Measurements from ENCODE around the gene DISC1.
"Not testable (repeated sequence)": the region's sequence is repeated elsewhere in the genome, so short reads cannot be mapped to it uniquely, and the experiment has no call there.

Gene DISC1

DNA sequence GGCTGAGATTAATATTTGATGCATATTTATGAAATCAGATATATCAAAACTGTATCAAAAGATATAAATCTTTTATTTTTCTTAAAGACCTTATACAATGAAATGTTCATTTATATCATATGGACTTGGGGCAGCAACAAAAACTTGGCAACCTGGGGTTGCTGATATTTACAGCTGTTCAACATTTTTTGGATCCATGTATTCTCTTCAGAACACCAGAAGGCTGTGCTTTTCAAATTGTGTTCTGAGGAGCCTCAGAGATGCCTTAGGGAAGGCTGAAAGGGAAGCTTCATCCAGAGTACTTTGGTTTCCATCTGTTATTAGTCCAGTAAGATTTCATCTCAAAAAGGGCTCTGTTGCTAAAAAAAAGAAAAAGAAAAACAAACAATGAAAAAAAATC is 94.8 kb downstream of the DISC1 start:
- FAIRE-seq: no peak
- no peak for TF ChIP-seq POLR2A (IDR thresholded peaks at IDR 0.05; ENCODE audit: low read depth, low read length)
- DNase-seq (ENCODE audit: insufficient read length, low spot score): no peak

DNA sequence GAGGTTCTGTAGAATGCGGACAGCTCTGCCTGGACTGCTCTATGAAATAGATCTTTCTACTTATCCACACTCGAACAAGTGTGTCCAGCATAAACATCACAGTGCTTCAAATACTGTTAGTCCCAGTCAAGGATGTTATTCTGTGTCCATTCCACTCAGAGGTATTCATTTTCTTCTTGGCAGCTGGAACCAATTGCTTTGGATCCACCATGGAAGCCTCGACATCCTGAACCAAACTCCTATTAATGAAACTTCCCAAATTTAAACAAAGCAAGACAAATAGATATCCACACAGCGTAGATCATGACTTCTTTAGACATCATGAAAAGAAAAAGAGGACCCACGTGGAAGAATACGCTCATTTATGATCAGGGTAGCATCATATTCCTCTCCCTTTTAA is 95.8 kb downstream of the DISC1 start:
- TF ChIP-seq POLR2A (IDR thresholded peaks at IDR 0.05; ENCODE audit: low read depth, low read length): no peak
- FAIRE-seq (no peak), DNase-seq (ENCODE audit: insufficient read length, low spot score) (no peak)

DNA sequence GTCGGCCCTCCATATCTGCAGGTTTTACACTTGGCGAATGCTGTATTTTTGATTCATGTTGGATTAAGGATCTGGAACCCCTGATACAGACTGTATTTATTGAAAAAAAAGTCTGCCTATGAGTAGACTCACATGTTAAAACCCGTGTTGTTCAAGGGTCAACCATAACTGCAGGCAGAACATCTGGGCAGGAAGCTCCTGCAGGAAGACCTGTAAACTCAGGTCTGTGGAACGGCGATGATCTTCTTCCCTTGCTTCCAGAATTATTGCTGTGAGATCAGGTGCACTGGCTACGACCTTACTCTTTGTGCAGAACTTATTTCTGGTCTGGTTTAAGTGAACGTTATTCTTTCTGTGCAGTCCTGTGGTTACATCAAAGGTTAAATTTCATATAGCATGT is 96.6 kb downstream of the DISC1 start:
- no peak for TF ChIP-seq POLR2A (IDR thresholded peaks at IDR 0.05; ENCODE audit: low read depth, low read length)
- DNase-seq (ENCODE audit: insufficient read length, low spot score): no peak

DNA sequence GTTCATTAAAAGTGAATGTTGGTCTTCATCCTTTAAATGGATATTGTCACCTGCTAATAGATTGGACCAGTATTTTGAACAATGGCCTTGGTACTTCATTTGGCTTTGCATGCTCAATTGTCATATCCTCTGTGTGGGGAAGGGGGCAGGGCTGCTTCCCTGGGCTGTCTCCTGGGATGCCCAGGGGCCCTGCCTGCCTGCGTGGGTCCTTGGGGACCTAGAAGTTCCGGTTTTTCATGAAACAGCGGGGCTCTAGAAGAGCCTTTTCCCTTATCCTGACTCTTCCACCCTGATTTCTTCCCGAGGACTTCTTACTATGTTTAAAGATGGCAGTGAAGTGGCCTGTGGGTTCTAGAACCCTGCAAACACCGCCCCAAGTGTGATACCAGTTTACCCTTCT is 97.5 kb downstream of the DISC1 start:
- DNase-seq (ENCODE audit: insufficient read length, low spot score): no peak
- TF ChIP-seq POLR2A (IDR thresholded peaks at IDR 0.05; ENCODE audit: low read depth, low read length): no peak
- FAIRE-seq: no peak

More for the DNA sequence above, 96.6 kb downstream of the DISC1 start:
- no peak for FAIRE-seq

DNA sequence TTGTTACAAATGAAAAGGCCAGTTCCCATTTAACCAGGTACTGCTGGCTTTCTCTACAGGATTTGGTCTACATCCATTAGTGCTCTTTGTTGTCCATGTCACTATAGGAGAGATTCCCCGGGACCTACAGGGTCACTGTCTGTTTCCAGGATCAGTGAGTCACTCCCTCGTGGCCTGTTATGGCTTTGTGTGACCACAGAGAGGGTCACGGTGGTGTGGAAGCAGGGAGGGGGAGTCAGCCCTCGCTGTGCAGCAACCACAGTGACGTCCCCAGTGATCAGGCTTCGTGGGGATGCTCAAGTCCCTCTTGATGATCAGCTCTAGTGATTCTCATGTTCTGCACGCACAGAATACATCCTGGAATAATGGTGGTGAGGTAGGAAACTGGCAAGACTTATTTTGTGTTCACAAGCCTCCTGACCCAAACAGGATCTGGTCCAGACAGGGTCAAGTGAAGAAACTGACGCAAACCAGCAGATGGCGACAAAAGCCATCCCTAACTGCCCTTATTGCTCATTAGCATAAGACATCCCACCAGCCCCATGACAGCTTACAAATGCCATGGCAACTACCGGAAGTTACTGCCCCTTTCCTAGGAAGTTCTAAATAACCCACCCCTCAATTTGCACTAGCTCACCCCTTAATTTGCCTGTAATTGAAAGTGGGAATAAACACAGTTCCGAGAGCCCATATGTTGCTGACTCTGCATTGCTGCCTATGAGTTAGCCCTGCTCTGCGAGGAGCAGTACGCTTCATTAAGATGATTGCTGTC is 98.5 kb downstream of the DISC1 start:
- FAIRE-seq: peak; percentile 45
- no peak for TF ChIP-seq POLR2A (IDR thresholded peaks at IDR 0.05; ENCODE audit: low read depth, low read length)
- DNase-seq (ENCODE audit: insufficient read length, low spot score): peak; percentile 43

DNA sequence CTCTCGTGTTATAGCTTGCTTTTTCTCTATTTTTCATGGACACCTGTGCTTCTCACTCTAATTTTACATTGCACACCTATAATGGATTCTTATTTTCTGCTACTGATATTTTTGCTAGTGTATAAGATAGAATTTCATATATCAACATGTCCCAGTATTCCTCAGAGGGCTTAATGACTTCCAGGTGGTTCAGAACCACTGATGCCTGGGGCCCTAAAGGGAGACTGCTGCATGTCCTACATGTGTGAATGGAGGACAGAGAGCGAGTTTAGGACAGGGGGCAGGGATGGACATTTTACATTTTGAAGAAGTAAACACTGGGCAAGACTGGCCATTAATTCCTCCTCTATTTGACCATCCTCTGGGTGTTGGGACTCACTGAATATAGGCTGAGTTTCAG is 100.6 kb downstream of the DISC1 start:
- DNase-seq (ENCODE audit: insufficient read length, low spot score) (no peak), FAIRE-seq (no peak)
- no peak for TF ChIP-seq POLR2A (IDR thresholded peaks at IDR 0.05; ENCODE audit: low read depth, low read length)

DNA sequence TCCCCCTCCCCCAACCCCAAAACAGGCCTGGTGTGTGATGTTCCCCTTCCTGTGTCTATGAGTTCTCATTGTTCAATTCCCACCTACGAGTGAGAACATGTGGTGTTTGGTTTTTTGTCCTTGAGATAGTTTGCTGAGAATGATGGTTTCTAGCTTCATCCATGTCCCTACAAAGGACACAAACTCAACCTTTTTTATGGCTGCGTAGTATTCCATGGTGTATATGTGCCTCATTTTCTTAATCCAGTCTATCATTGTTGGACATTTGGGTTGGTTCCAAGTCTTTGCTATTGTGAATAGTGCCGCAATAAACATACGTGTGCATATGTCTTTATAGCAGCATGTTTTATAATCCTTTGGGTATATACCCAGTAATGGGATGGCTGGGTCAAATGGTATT is 102.4 kb downstream of the DISC1 start:
- not testable (repeated sequence) for FAIRE-seq; DNase-seq (ENCODE audit: insufficient read length, low spot score)

DNA sequence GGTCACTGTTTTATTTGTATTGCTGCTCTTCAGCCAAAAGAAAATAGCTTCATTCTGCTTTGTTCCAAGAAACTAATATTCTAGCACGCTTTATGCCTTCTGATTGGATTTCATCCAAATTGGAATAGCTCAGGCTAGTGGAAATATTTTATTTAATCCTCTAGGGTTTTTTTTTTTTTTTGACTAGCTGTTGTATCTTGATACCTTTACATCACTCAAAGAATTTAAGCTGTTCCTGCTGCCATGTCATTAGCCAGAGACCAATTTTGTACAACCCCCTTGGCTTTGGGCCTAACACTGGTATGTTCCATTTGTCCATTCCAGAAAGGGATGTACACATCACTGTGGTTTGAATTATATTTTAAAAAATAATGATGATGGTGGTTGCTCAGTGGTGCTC is 103.0 kb downstream of the DISC1 start:
- no peak for TF ChIP-seq POLR2A (IDR thresholded peaks at IDR 0.05; ENCODE audit: low read depth, low read length)
- FAIRE-seq (no peak), DNase-seq (ENCODE audit: insufficient read length, low spot score) (no peak)

DNA sequence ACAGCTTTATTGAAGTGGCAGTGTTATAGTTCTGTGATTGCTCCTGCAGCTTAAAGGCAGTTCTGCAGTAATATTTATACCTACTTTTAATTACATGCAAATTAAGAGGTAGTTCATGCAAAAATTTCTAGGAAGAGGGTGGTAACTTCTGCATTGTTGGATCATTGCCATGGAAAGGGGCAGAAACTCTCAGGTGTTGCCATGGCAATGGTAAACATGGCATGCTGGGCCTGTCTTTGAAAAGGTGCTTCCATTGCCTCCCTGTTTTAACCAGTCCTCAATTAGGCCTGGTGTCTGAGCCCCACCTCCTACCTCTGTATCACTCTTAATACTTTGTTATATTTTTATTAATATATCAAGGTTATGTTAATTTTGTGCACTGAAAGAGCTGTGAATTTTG is 104.7 kb downstream of the DISC1 start:
- FAIRE-seq: no peak
- no peak for DNase-seq (ENCODE audit: insufficient read length, low spot score)
- no peak for TF ChIP-seq POLR2A (IDR thresholded peaks at IDR 0.05; ENCODE audit: low read depth, low read length)

DNA sequence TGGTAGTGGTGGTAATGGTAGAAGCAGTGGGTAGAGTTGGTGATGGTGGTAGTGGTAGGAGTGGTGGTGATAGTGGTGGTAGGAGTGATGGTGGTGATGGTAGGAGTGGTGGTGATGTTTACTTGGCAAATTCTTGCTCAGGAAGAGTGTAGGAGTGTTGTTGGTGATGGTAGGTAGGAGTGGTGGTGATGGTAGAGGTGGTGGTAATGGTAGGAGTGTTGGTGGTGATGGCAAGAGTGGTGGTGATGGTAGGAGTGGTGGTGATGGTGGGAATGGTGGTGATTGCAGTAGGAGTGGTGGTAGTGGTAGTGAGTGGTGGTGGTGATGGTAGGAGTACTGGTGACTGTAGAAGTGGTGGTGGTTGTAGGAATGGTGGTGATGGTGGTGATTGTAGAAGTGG is 106.5 kb downstream of the DISC1 start:
- TF ChIP-seq POLR2A (IDR thresholded peaks at IDR 0.05; ENCODE audit: low read depth, low read length): no peak
- FAIRE-seq (no peak), DNase-seq (ENCODE audit: insufficient read length, low spot score) (no peak)

DNA sequence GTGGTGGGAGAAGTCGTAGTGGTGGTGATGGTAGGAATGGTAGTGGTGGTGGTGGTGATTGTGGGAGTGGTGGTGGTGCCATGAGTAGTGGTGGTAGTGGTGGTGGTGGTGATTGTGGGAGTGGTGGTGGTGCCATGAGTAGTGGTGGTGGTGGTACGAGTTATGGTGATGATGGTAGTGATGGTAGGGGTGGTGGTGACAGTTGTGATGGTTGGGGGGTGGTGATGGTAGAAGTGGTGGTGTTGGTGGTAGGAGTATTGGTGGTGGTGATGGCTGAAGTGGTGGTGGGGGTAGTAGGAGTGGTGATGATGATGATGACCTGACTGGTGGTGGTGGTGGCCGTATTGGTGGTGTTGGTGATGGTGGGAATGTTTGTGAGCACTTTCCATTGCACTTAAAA is 107.1 kb downstream of the DISC1 start:
- no peak for TF ChIP-seq POLR2A (IDR thresholded peaks at IDR 0.05; ENCODE audit: low read depth, low read length)
- DNase-seq (ENCODE audit: insufficient read length, low spot score): no peak
- no peak for FAIRE-seq

DNA sequence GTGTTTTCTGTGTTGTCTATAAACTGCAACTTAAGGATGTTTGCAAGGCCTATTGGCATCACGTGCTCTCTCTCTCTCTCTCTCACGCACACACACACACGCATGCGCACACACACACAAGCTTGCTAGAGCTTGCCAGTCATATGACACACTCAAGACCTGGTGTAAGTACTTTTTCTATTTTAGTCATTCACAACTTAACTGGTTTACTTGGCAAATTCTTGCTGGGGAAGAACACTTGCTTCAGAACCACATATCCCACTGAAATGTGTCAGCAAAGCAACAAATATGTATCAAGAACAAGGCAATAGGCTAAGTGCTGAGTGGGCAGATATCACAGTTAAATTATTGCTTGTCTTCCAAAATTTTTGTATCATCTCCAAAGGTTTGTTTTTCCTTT is 107.8 kb downstream of the DISC1 start:
- no peak for FAIRE-seq
- no peak for TF ChIP-seq POLR2A (IDR thresholded peaks at IDR 0.05; ENCODE audit: low read depth, low read length)

DNA sequence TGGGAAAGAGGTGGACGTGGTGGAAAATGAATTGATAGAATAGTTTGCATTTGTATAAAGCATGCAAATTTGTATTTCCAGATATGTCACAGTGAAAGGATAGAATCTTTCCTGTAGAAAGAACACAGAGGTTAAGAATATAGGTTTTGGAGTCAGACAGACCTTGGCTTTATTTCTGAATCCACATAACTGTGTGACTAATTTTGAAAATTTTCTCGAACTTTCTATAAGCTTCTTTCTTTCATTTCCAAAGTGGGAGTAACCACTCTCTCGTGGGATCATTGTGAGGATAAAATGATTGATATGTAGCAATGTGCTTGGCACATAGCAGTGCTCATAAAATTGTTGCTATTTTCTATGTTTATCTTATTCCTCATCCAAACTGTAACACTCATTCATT is 108.8 kb downstream of the DISC1 start:
- no peak for TF ChIP-seq POLR2A (IDR thresholded peaks at IDR 0.05; ENCODE audit: low read depth, low read length)
- DNase-seq (ENCODE audit: insufficient read length, low spot score) (no peak), FAIRE-seq (no peak)

More for the DNA sequence above, 107.8 kb downstream of the DISC1 start:
- no peak for DNase-seq (ENCODE audit: insufficient read length, low spot score)

DNA sequence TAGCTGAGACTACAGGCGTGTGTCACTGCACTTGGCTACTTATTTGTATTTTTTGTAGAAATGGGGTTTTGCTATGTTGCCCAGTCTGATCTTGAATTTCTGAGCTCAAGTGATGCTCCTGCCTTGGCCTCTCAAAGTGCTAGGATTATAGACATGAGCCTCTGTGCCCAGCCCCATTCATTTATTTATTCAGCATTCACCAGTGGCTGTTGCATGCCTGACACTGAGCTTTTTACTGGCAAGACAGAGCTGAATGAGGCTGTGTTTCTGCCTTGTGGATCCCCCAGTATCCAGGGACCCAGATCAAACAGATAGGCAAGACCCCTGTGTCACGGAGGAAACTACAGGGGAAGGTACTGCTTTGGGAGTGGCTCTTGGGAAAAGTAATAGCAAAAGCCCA is 109.4 kb downstream of the DISC1 start:
- DNase-seq (ENCODE audit: insufficient read length, low spot score) (no peak), FAIRE-seq (no peak)
- TF ChIP-seq POLR2A (IDR thresholded peaks at IDR 0.05; ENCODE audit: low read depth, low read length): no peak

DNA sequence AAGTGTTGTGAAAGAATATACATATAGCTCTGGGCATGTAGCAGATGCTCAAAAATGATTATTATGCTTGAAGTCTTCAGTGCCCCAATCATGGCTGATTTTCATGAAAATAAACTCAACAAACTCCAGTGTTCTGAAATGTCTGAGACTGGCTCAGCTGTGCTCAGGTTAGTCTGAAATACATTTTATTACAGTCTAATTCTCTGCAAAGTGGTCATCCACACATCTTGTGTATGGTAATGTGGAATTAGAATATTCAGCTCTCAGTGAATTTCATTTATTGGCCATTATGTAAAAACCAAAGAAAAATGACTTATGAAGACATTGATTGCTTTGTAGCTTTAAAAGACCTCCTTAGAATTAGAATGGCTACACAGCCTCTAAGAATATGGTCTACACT is 109.9 kb downstream of the DISC1 start:
- no peak for TF ChIP-seq POLR2A (IDR thresholded peaks at IDR 0.05; ENCODE audit: low read depth, low read length)
- no peak for DNase-seq (ENCODE audit: insufficient read length, low spot score)
- no peak for FAIRE-seq

DNA sequence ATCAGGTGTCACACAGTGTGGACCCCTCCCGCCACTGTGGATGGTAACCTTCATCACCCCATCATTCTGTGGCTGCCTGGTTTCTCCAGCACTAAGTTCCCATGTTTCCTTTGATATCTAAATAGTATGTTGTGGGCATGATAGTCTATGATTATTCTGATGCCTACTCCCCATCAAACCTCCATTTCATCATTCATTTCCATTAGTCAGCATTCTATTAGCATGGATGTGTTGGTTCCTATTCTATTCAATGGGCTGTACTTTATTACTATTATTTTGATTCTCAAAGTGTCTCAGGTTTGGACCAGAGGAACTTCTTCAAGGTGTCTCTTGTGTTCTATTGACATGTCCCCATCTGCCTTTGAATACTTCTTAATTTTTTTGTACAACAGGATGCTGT is 112.0 kb downstream of the DISC1 start:
- no peak for FAIRE-seq
- no peak for DNase-seq (ENCODE audit: insufficient read length, low spot score)
- no peak for TF ChIP-seq POLR2A (IDR thresholded peaks at IDR 0.05; ENCODE audit: low read depth, low read length)
